GDM1 (cell line): ENCODE results near the gene LAIR2.

Experiments
- DNase-seq: peaks from one replicate; lab custom pipeline; 2025; lab: John Stamatoyannopoulos, UW

The LAIR2 gene, protein sequence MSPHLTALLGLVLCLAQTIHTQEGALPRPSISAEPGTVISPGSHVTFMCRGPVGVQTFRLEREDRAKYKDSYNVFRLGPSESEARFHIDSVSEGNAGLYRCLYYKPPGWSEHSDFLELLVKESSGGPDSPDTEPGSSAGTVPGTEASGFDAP

DNA sequence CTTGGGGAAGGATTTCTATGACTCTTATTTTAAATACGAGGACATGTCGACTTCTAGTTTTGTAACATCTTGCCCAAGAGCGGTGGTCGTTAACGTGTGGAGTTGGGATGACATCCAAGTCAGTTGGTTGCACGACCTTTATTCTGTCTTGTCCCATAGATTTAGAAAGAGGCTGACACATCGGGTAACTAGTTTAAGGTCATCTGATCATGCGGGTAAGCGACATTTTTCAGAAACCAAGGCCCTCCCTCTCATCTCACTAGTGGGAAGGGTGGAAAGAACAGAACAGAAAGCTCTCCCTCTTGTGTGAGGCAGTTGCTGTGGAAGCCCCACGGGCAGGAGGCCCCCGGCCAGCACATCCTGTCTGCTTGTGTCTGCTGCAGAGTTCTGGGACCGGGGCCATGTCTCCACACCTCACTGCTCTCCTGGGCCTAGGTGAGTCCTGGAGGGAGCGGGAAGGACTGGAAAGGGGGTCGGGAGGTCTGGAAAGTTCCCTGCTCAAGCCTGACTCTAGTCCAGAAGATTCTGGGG, at the start of gene LAIR2:
Gene LAIR2 (plus strand): TSS at position 314 of the 531 bp plus-strand sequence. CDS start 88 bp downstream, at position 402.
- DNase-seq, result no peak

DNA sequence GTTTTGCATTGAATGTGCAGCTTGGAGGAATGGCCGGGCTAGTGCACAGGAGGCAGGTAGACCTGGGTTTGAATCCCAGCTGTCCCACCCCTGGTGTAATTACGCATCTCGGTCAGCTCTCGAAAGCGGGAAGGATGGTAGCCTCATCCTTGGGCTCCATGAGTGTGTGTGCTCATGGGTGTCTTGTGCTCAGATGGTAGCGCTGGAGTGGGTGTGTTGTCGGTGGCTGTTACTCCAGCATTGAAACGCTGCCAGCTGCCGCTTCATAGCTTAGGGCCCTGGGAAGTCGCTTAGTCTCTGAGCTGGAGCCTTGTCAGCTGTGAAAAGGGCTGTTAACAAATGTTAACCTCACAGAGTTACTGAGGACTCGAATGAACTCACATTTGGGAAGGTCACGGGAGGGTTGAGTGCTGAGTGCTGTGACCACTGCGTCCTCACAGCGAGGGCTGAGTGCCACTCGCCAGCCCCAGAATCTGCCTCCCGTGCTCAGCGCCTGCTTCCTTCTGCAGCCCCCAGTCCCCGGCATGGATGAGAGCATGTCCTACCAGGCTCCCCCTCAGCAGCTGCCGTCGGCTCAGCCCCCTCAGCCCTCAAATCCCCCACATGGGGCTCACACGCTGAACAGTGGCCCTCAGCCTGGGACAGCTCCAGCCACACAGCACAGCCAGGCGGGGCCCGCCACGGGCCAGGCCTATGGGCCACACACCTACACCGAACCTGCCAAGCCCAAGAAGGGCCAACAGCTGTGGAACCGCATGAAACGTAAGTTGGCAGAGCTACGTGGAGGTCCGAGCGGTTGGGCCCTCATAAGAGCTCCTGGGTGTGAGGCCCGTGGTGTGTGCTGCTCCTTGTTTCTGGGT, 48.5 kb upstream of the LAIR2 start:
- no peak for DNase-seq

DNA sequence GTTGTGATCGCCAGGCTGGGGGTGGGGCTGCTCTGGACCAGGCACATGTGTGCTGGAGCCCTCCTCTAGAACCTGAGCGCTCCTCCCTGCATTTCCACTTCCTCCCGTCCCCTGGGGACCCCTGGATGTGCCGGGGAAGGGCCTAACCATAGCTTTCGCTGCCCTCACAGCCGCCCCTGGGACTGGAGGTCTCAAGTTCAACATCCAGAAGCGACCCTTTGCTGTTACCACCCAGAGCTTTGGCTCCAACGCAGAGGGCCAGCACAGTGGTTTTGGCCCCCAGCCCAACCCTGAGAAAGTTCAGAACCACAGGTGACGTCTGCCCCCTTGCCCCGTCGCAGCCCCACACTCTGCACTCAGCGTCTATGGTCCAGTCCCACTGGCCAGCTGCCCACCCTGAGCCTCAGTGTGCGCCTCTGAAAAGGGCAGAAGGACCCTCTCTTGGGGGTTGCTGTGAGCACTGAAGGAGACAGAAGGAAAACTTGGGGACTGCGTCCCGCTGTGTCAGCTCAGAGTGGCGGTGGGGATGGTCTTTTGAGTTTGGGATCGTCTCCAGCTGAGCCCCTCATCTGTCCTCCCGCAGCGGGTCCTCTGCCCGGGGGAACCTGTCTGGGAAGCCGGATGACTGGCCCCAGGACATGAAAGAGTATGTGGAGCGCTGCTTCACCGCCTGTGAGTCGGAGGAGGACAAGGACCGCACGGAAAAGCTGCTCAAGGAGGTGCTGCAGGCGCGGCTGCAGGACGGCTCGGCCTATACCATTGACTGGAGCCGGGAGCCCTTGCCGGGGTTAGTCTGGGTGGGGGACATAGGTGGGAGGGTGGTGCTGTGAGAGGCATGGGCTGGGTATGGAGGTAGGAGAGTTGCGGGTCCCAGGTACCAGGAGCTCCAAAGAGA, 47.6 kb upstream of the LAIR2 start:
- DNase-seq, result no peak

DNA sequence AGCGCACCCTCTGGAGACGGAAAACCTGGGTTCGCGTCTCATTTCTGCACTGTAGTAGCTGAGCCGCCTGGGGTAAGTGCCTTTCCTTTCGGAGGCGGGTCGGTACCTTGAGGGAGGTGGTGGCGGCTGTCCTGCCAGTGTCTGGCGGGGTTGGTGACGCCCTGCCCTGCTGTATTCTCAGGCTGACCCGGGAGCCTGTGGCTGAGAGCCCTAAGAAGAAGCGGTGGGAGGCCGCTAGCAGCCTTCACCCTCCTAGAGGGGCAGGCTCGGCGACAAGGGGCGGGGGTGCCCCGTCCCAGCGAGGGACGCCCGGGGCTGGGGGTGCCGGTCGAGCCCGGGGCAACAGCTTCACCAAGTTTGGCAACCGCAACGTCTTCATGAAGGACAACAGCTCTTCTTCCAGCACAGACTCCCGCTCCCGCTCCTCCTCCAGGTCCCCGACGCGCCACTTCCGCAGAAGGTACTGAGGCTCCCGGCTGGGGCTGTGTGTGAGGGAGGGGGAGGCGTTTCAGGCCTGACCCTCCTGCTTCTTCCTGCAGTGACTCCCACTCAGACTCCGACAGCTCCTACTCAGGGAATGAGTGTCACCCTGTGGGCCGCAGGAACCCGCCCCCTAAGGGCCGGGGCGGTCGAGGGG, 46.7 kb upstream of the LAIR2 start:
- DNase-seq, result no peak

DNA sequence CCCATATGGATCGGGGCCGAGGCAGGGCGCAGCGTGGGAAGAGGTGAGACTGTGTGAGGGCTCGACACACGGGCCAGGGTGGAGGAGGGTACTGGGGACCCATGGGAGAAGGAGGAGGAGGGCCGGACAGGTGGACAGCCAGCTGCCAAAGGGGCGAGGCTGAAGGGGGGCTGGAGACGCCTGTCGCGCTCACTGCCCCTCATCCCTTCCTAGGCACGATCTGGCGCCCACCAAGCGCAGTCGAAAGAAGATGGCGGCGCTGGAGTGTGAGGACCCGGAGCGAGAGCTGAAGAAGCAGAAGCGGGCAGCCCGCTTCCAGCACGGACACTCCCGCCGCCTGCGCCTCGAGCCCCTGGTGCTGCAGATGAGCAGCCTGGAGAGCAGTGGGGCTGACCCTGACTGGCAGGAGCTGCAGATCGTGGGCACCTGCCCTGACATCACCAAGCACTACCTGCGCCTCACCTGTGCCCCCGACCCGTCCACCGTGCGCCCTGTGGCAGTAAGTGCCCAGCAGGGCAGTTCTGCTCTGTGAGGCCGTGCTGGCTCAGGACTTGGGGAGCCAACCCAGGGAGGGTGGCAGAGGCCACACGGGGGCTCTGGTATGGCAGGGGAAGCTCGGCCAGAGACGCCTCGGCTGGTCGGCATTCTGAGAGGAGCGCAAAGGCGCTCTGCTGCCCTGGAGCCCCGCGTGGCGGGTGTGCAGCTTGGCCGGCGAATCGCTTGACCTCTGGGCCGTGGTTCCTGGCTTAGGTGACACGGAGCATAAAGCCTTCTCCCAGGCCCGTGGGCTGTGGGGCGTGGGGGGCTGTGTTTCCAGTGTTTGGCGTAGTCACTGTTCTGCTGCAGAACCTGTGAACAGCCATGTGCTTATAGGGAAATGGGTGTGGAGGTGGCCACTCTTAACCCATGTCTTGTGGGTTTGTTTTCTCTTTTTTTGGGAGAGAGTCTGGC, 45.9 kb upstream of the LAIR2 start:
- no peak for DNase-seq

DNA sequence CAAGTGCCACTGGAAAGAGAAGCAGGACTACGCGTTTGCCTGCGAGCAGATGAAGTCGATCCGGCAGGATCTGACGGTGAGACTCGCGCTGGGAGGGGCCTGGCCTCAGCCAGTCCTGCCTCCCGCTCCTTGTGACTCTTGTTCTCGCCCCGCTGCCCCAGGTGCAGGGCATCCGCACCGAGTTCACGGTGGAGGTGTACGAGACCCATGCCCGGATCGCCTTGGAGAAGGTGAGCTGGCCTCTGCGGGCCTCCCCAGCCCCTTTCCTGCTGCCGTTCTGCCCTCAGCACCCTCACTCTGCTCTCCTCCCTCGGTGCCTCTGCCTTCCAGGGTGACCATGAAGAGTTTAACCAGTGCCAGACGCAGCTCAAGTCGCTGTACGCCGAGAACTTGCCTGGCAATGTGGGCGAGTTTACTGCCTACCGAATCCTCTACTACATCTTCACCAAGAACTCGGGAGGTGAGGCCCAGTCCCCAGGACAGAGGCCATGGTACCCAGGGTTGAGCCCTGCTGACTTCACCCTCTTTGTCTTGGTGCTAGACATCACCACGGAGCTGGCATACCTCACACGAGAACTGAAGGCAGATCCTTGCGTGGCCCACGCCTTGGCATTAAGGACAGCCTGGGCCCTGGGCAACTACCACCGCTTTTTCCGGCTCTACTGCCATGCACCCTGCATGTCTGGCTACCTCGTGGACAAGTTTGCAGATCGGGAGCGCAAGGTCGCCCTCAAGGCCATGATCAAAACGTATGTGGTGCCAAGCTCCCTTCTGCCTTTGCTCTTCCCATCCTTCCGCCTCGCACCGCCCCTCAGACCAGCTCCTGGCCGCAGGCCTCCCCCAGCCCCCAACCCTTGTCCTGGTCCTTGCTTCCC, 44.6 kb upstream of the LAIR2 start:
- DNase-seq, result no peak

DNA sequence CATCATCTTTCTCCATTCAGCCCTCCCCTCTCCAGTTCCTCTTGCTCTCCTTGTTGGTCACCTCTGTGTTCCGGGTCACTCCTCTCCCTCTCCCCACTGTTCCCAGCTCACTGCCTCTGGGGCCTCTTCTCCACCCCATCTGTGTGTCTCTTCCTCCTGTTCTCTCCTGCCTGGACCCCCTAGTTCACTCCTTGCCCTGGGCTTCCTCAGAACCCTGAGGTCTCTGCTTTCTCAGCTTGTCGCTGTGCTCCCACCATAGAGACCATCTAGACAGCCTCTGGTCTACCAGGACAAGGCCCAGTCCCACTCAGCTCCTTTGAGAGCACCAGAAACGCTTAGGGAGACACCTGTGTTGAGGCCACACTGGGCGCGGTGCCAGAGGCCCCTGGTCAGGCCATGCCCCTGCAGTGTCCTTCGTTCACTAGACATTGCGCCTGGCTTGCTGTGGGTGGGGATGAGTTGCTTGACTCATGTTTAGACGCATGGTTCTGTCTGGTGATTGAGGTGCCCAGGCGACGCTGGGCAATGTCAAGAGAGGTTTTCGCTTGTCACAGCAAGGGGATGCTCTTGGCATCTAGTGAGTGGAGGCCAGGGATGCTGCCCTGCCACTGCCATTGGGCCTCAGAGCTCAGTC, 43.9 kb upstream of the LAIR2 start:
- DNase-seq, result no peak

DNA sequence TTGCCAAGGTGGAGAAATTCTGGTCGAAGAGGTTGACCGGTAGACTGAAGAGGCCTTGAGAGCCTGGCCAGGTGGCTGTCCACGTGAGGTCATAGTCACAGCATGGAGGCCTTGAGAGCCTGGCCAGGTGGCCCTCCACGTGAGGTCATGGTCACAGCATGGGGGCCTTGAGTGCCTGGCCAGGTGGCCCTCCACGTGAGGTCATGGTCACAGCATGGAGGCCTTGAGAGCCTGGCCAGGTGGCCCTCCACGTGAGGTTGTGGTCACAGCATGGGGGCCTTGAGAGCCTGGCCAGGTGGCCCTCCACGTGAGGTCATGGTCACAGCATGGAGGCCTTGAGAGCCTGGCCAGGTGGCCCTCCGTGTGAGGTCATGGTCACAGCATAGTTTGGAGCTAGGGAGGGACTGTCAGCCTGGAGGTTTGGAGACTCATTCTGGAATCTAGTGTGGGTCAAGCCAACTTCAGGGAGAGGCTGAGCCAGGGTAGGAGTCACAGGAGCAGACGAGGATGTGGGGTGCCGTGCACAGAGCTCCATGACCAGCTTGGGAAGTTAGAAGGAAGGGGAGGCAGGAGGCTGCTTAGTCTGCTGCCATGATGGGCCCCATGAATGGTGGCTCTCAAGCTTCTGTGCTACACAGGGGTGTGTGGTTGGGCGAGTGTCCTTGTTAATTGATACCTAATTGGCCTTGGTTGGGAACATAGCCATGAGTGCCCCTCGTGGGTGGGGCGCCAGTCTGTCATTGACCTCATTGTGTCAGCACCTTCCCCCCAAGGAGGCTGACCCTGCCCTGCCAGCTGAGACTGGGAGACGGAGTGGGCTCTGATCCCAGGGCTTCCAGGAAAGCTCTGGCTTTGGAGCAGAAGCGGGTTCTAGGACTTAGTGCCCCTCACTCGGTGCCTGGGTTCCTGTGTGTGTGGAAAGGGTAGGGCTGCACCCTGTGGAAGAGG, 43.1 kb upstream of the LAIR2 start:
- no peak for DNase-seq

DNA sequence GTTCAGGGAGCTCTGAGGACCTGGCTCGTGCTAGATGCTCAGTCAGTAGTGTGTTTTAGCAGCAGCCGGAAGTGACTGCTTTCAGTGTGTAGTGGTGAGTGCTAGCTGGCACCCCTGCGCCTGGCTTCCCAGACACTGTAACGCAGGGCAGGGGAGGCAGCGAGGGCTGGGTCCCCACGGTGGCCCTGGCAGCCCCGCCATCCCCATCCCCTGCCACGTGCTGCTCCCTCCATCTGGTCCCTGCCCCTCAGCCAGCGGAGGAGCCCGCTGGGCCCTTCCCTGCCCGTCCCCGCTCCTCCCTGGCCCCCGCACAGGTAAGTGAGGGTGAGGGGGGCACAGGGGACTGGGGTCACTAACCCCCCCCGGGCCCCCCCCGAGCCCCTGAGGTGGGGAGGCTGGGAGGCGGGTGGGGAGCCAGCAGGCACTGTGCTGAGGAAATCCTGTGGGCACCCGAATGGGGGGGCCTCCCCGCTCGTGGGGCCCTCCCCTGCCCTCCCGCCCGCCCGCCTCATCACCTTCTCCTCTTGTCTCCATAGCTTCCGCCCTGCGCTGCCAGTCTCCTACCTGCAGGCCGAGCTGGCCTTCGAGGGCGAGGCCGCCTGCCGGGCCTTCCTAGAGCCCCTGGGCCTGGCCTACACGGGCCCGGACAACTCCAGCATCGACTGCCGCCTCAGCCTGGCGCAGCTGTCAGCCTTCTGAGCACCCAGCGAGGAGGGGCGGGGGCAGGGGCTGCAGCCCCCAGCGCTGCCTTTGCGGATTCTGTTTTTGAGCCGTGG, 42.2 kb upstream of the LAIR2 start:
- DNase-seq, result no peak

DNA sequence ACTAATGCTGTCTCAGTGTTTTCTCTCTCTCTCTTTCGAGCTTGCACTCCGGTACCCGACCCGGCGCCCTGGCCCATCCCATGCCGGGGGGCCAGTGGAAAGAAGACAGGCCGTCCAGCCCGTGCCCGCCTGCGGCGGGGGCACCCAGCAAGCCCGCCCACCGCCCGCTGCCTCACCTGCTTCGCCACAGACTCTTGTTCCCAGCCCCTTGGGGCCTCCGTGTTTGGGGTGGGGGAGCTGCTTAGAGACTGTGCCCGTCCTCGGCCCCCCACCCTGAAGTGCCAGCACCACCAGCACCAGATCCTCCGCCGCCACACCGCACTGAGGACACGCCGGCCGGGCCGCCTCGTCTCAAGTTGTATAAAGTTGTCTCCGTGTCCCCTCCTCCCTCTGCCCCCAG, 41.4 kb upstream of the LAIR2 start:
- DNase-seq, result no peak

DNA sequence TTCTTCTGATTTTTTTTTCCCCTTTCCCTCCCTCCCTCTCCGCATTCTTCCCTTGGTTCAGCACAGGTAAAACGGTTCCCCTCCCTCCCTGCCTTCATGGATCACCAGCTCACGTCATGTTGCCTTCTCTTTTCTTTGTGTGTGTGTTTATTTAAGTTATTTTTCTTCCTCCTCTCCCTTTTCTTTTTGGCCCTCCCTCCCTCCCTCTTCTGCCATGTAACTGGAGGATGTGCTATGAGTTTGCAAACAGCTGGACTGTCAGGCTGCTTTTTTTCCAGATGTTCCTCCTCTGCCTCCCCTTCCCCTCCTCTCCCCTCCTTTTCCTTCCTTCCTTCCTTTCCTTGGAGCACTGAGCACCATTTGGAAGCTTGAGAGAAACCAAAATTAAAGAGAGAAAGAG, 41.0 kb upstream of the LAIR2 start:
- no peak for DNase-seq

DNA sequence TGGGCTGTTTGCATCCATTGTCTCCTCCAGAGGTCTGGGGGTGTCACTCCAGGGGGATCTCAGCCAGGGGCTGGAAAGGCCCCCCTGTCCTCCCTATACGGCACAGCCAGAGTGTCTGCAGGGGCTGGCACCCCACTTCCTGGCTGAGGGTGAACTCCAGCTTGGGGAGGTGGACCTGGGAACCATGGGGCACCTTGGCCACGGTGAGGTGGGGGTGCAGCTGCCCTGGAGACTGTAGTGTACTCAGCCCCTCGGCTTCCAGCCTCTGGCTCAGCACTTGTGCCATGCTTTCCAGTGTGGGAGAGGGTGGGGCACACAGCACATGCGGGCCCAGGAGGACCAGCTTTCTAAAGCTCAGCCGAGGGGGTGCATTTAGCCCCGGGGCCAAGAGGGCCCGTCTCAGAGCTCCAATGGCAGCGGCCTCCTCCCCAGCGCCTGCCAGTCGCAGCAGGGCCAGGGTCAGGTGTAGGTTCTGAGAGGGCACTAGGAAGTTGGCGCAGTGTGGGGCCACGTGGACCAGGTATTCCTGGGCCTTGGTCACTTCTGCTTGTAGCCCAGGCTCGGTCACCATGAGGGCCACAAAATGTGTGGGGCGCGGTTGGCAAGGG, 40.5 kb upstream of the LAIR2 start:
- no peak for DNase-seq

DNA sequence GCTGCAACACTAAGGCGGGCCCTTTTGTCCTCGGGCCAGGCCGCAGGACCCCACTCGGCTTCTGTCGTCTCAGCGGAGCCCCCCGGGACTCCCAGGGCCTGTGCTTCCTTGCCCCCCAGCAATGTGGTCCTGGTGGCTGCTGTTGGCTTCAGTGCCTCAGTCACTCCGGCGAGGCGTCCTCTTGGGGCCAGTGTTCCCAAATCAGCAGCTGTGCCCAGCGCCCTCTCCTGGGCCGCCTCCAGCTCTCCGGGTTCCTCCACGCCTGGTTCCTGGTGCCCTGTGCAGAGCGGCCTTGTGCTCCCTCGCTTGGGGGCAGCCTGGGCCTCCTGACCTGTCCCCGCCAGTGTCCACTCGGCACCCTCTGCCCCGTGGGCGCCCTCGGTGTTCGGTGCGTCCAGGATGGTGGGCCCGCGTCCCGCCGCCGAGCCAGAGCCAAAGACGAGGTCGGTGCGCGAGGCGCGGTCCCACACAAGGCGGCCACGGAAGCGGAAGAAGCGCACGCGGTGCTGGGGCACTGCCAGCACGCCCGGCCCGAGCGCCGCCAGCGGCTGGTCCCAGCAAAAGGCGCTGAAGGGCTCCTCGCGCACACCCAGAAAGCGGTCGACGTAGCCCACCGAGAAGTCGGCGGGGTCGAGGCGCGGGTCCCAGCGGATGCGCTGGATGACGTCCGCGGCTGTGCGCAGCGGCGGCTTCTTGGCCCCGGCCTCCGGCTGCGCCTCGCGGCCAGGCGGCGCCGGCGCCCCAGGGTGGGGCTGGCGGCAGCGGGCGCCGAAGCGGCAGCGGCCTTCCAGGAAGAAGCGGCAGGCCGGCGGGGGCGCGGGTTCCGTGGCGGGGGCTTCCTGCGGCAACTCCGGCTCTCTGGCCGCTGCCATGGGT, 39.7 kb upstream of the LAIR2 start:
- no peak for DNase-seq

DNA sequence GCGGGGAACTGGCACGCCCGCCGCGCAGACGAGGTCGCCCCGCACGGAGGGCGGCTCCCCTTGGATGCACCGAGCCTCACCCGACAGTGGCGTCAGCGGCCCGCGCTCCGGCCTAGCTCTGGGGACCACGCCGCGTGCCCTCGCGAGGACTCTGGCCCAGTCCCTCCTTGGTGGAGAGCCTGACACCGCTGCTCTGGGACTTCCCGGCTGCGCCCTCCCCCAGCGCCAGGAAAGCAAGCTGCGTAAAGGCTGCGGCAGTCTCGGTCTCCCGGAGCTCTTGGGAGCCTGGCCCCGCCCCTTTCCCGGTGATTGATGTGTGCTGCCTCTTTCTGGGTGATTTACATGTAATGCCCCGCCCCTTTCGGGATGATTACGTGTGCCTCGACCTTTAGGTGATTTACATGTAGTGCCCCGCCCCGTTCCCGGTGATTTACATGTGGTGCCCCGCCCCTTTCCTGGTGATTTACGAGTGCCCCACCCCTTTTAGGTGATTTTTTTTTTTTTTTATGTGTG, 39.0 kb upstream of the LAIR2 start, which contains the start of gene LENG9:
Gene LENG9 (minus strand): TSS at position 248 of the 513 bp plus-strand sequence. CDS start 252 bp downstream, outside the sequence.
- DNase-seq, result no peak

DNA sequence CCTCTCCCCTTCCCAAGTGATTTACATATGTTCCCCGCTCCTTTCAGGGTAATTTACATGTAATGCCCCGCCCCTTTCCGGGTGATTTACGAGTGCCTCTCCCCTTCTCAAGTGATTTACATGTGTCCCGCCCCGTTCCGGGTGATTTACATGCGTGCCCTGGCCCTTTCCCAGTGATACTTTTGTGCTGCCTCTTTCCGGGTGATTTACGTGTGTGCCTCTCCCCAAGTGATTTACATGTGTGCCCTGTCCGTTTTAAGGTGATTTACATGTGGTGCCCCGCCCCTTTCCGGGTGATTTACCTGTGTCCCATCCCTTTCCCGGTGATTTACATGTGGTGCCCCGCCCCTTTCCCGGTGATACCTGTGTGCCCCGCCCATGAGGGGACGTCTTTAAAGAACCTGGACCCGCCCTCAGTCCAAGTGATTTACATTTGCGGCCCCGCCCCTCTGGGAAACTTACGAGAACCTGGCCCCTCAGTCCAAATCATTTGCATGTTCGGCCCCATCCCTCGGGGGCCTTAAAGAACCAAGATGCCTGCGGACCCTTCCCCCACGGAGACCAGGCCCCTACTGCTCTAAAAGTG, 38.5 kb upstream of the LAIR2 start:
- DNase-seq, result peak; percentile 48
